Epithelial cell of esophagus (primary cell): Measurements from ENCODE around the gene HERPUD1.

ENCODE experiments used
- DNase-seq: peaks from one replicate; pipeline ENCODE4 v3.0.0; 2010; ENCODE audit warnings: low read depth
- H3K4me3 ChIP-seq: 2 replicates; pipeline ENCODE4 v1.5.1; 2011; ENCODE audit warnings: mild to moderate bottlenecking, low read length, control low read depth
- TF ChIP-seq, protein P1 (sequence below): IDR thresholded peaks from 2 replicates; pipeline ENCODE4 v1.5.1; 2011; ENCODE audit warnings: low read depth, mild to moderate bottlenecking, low read length, control low read depth, inconsistent platforms; ENCODE audit not compliant: insufficient read depth; ENCODE audit errors: missing control alignments

The HERPUD1 gene

DNA sequence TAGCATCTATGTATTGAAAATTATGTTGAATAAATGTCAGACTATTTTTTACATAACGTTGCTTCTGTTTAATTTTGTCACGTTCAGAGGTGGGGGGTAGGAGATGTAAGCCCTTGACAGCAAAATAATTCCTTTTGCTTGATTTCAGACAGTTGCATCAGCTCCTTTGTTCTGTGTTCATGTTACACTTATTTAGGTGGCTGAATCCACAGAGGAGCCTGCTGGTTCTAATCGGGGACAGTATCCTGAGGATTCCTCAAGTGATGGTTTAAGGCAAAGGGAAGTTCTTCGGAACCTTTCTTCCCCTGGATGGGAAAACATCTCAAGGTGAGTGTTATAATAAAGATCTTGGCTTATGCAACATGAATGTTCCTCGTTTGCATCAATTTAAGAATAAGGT lies 4.5 kb downstream of the HERPUD1 start:
- TF ChIP-seq, protein P1, sequence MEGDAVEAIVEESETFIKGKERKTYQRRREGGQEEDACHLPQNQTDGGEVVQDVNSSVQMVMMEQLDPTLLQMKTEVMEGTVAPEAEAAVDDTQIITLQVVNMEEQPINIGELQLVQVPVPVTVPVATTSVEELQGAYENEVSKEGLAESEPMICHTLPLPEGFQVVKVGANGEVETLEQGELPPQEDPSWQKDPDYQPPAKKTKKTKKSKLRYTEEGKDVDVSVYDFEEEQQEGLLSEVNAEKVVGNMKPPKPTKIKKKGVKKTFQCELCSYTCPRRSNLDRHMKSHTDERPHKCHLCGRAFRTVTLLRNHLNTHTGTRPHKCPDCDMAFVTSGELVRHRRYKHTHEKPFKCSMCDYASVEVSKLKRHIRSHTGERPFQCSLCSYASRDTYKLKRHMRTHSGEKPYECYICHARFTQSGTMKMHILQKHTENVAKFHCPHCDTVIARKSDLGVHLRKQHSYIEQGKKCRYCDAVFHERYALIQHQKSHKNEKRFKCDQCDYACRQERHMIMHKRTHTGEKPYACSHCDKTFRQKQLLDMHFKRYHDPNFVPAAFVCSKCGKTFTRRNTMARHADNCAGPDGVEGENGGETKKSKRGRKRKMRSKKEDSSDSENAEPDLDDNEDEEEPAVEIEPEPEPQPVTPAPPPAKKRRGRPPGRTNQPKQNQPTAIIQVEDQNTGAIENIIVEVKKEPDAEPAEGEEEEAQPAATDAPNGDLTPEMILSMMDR: no peak
- H3K4me3 ChIP-seq: no peak overlapping the region
- no peak for DNase-seq

DNA sequence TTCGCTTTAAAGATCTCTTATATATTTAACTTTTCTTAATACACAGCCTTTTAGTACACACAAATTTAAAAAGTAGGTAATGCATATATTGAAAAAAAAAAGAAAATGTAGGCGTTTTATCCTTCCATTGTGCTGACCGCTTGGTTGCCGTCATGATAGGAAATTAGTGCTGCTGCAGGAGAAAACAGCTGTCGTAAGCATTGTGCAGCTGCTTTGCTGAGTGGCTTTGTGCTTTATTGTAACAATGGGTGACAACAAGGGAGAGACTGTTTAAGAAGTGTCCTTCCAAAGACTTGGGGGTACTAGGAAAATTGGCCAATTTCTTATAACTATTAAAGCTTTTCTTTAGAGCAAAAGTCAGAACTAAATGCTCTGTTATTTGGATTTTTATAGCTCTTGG lies 5.0 kb downstream of the HERPUD1 start:
- TF ChIP-seq, protein P1: no peak
- no peak for DNase-seq
- no peak overlapping the region for H3K4me3 ChIP-seq

DNA sequence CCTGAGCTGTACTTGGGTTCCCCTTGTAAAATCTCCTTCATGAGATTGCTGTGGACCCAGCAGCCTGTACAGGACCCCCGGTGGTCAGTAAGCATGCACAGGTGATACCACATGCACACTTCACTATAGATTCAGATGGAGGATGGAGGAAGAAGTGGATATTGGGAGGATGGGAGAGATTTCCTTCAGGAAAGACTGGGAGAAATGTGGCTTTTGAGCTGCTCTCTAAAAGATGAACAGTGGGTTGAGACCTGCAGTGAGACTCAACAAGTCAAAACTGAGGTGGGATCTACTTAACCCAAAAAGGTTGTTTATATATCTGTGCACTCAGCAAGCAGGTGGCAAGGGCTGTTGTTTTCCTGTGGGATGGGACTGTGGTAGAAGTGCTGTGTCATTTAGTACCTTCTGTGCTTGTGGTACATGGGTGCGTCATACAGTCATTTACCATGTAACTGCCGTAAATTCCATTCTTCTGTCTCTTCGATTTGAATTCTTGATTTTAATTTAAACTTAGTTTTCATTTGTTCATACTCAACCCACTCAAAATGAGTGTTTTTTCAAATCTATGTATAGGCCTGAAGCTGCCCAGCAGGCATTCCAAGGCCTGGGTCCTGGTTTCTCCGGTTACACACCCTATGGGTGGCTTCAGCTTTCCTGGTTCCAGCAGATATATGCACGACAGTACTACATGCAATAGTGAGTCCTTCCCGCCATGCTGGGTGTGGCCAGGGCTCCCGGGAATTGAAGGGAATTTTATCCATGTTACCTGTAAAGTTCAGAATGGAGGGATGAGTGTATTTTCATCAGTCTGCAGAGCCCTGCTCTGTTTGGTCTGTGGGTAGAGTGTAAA lies 6.9 kb downstream of the HERPUD1 start:
- TF ChIP-seq, protein P1: no peak
- H3K4me3 ChIP-seq: no peak overlapping the region
- no peak for DNase-seq

DNA sequence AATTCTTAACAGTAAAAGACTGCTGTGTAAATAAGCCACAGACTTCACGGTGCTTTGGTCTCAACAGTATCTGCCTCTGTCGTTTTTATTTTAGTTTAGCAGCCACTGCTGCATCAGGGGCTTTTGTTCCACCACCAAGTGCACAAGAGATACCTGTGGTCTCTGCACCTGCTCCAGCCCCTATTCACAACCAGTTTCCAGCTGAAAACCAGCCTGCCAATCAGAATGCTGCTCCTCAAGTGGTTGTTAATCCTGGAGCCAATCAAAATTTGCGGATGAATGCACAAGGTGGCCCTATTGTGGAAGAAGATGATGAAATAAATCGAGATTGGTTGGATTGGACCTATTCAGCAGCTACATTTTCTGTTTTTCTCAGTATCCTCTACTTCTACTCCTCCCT lies 7.9 kb downstream of the HERPUD1 start:
- no peak for DNase-seq
- H3K4me3 ChIP-seq: no peak overlapping the region
- TF ChIP-seq, protein P1: no peak

DNA sequence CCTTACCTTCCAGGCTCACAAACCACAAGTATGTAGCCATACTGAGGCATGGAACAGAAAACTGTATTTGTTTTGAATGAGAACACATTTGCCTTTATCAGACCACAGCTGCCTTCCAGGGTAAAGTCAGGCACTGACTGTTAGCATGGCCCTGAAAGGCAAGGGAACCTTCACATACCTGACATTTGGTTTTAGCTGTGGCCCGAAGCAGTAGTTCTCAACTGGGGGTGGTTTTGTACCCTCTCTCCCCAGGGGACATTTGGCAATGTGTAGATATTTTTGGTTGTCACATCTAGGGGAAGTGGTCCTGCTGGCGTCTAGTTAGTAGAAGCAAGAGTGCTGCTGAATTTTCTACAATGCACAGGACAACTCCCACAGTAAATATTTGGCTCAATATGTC lies 9.2 kb downstream of the HERPUD1 start:
- no peak overlapping the region for H3K4me3 ChIP-seq
- TF ChIP-seq, protein P1: no peak
- no peak for DNase-seq

DNA sequence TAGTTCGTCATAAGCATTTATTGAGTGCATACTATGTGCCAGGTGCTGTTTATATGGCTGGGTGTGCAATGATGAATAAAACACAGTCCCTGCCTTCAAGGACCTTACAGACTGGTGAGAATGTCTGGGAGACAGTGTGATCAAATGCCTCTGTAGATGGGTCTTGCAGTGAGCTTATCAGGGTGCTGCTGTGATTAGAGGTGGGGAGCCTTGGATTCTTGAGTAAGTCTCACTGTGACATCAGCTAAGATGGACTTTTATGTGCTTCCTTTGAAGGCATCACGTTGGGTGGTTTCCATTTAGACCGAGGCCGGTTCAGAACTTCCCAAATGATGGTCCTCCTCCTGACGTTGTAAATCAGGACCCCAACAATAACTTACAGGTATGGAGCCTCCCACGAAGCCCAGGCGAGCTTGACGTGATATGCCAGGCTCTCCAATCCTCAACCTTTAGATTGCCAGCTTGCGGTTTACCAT lies 10.0 kb downstream of the HERPUD1 start:
- TF ChIP-seq, protein P1: no peak
- no peak for DNase-seq
- H3K4me3 ChIP-seq: no peak overlapping the region

DNA sequence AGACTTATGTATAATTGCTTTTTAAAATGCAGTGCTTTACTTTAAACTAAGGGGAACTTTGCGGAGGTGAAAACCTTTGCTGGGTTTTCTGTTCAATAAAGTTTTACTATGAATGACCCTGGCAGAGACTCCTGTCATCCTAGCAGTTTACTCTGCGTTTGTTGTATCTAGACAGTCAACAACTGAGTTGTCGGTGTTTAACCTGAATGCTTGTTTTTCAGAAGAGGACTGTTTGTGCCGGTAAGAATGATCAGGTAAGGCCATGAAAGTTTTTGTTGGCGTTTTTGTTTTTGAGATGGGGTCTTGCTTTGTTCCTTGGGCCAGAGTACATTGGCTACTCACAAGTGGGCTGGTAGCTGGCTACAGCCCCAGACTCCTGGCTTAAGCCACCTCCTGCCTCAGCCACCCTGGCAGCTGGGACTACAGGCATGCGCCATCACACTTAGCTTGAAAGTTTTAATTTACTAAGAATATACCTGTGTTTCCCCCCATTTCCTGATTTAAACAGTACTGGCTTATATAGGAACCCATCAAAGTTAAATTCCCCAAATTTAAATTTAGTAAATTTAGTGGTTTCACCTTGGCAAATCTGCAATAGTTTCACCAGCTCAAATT lies 11.9 kb downstream of the HERPUD1 start:
- no peak overlapping the region for H3K4me3 ChIP-seq
- TF ChIP-seq, protein P1: no peak
- DNase-seq: no peak
